ENCODE measurements around the gene ZNF236. TPM values are rescaled to one million over a fixed set of nuclear protein-coding genes. Genes with fewer than 3 reads are reported as not detected.
"Not testable (repeated sequence)": the region's sequence is repeated elsewhere in the genome, so short reads cannot be mapped to it uniquely, and the experiment has no call there.

ZNF236 gene
- total and polyA plus RNA-seq, 2 donors (not counting 1 experiment from before 2014, with no cell fraction given), result 2.9 to 8.4 TPM

- Histone ChIP-seq H4K20me1 (ENCODE audit: control insufficient read depth, extremely low read depth, insufficient read depth, low read length) (no peaks in the 10 kb centered on the region), H3K79me2 (ENCODE audit: control insufficient read depth, insufficient read depth, low read length) (peaks cover 2% of the 10 kb centered on the region), H3K27me3 (ENCODE audit: control insufficient read depth, insufficient read depth, low read length) (no peaks in the 10 kb centered on the region), H3K4me1 (ENCODE audit: control insufficient read depth, extremely low read depth, insufficient read depth, low read length) (no peaks in the 10 kb centered on the region), H3K9me3 (ENCODE audit: control insufficient read depth, insufficient read depth, low read depth, low read length) (no peaks in the 10 kb centered on the region), H3K36me3 (ENCODE audit: control insufficient read depth, insufficient read depth, low read length) (peaks cover 1% of the 10 kb centered on the region), H3K4me2 (ENCODE audit: extremely low read depth, insufficient read depth, low read length) (no peak overlapping the region), H3K27ac (ENCODE audit: insufficient read depth, low read length) (no peak overlapping the region), H3K4me3 (replicated peaks in 1 of 4; ENCODE audit: control extremely low read depth in 1 of 4, insufficient read depth in 1 of 4, low read depth in 3 of 4, low read length in 4 of 4) (no peak overlapping the region), H3K9ac (ENCODE audit: insufficient read depth, low read length) (no peak overlapping the region), H2AFZ (ENCODE audit: low read length) (no peak overlapping the region)
- TF ChIP-seq EZH2 (IDR thresholded peaks at IDR 0.05; ENCODE audit: low read length, missing control alignments) (no peak), CTCF (conservative IDR thresholded peaks at IDR 0.05 in 1 of 2, IDR thresholded peaks at IDR 0.05 in 1 of 2; ENCODE audit: low read depth in 1 of 2, low read length in 2 of 2) (no peak)
- no peak for DNase-seq (ENCODE audit: low read depth in 2 of 2)
Observed at GRCh38 chr18:76963936-76964335, 141.6 kb downstream of the ZNF236 start.

GRCh38 chr18:76965555-76966151 is 143.3 kb downstream of the ZNF236 start:
- not testable (repeated sequence) for H2AFZ ChIP-seq (ENCODE audit: low read length); H3K79me2 ChIP-seq (ENCODE audit: control insufficient read depth, insufficient read depth, low read length); H3K27ac ChIP-seq (ENCODE audit: insufficient read depth, low read length); H3K4me2 ChIP-seq (ENCODE audit: extremely low read depth, insufficient read depth, low read length); H3K4me3 ChIP-seq (replicated peaks in 1 of 4; ENCODE audit: control extremely low read depth in 1 of 4, insufficient read depth in 1 of 4, low read depth in 3 of 4, low read length in 4 of 4); DNase-seq (ENCODE audit: low read depth in 2 of 2); H3K36me3 ChIP-seq (ENCODE audit: control insufficient read depth, insufficient read depth, low read length); H3K9me3 ChIP-seq (ENCODE audit: control insufficient read depth, insufficient read depth, low read depth, low read length); H3K4me1 ChIP-seq (ENCODE audit: control insufficient read depth, extremely low read depth, insufficient read depth, low read length); H3K27me3 ChIP-seq (ENCODE audit: control insufficient read depth, insufficient read depth, low read length); H3K9ac ChIP-seq (ENCODE audit: insufficient read depth, low read length); H4K20me1 ChIP-seq (ENCODE audit: control insufficient read depth, extremely low read depth, insufficient read depth, low read length)

GRCh38 chr18:76967299-76967698 is 144.9 kb downstream of the ZNF236 start:
- not testable (repeated sequence) for H3K9ac ChIP-seq (ENCODE audit: insufficient read depth, low read length)

GRCh38 chr18:76967721-76968472 is 145.5 kb downstream of the ZNF236 start:
- no peak overlapping the region for H2AFZ ChIP-seq (ENCODE audit: low read length)
- H3K27ac ChIP-seq (ENCODE audit: insufficient read depth, low read length), result no peak overlapping the region
- no peaks in the 10 kb centered on the region for H4K20me1 ChIP-seq (ENCODE audit: control insufficient read depth, extremely low read depth, insufficient read depth, low read length)
- no peak overlapping the region for H3K4me2 ChIP-seq (ENCODE audit: extremely low read depth, insufficient read depth, low read length)
- H3K4me3 ChIP-seq (replicated peaks in 1 of 4; ENCODE audit: control extremely low read depth in 1 of 4, insufficient read depth in 1 of 4, low read depth in 3 of 4, low read length in 4 of 4), result no peak overlapping the region
- no peak overlapping the region for H3K9ac ChIP-seq (ENCODE audit: insufficient read depth, low read length)
- no peaks in the 10 kb centered on the region for H3K4me1 ChIP-seq (ENCODE audit: control insufficient read depth, extremely low read depth, insufficient read depth, low read length)
- H3K36me3 ChIP-seq (ENCODE audit: control insufficient read depth, insufficient read depth, low read length), result no peaks in the 10 kb centered on the region
- TF ChIP-seq CTCF (conservative IDR thresholded peaks at IDR 0.05 in 1 of 2, IDR thresholded peaks at IDR 0.05 in 1 of 2; ENCODE audit: low read depth in 1 of 2, low read length in 2 of 2) (no peak), EZH2 (IDR thresholded peaks at IDR 0.05; ENCODE audit: low read length, missing control alignments) (no peak)
- H3K79me2 ChIP-seq (ENCODE audit: control insufficient read depth, insufficient read depth, low read length), result peaks cover 2% of the 10 kb centered on the region
- no peaks in the 10 kb centered on the region for H3K27me3 ChIP-seq (ENCODE audit: control insufficient read depth, insufficient read depth, low read length)
- no peak for DNase-seq (ENCODE audit: low read depth in 2 of 2)
- H3K9me3 ChIP-seq (ENCODE audit: control insufficient read depth, insufficient read depth, low read depth, low read length), result no peaks in the 10 kb centered on the region

More at GRCh38 chr18:76967299-76967698, 144.9 kb downstream of the ZNF236 start:
- not testable (repeated sequence) for H4K20me1 ChIP-seq (ENCODE audit: control insufficient read depth, extremely low read depth, insufficient read depth, low read length); H3K4me1 ChIP-seq (ENCODE audit: control insufficient read depth, extremely low read depth, insufficient read depth, low read length); H3K4me2 ChIP-seq (ENCODE audit: extremely low read depth, insufficient read depth, low read length); H3K27me3 ChIP-seq (ENCODE audit: control insufficient read depth, insufficient read depth, low read length); H3K9me3 ChIP-seq (ENCODE audit: control insufficient read depth, insufficient read depth, low read depth, low read length); H2AFZ ChIP-seq (ENCODE audit: low read length); H3K79me2 ChIP-seq (ENCODE audit: control insufficient read depth, insufficient read depth, low read length); H3K36me3 ChIP-seq (ENCODE audit: control insufficient read depth, insufficient read depth, low read length); H3K4me3 ChIP-seq (replicated peaks in 1 of 4; ENCODE audit: control extremely low read depth in 1 of 4, insufficient read depth in 1 of 4, low read depth in 3 of 4, low read length in 4 of 4); DNase-seq (ENCODE audit: low read depth in 2 of 2); H3K27ac ChIP-seq (ENCODE audit: insufficient read depth, low read length)

Data from fibroblast of lung (primary cell).